ENCODE results near the gene CROCC2.
A peak's percentile ranks its signal among the peaks of the same experiment; 100 is the strongest.

The CROCC2 gene

GRCh38 chr2:241020201-241020600 lies 114.1 kb downstream of the CROCC2 start:
- no peak for DNase-seq
- Mint-ChIP-seq H3K27me3 (ENCODE audit: low read depth, poor library complexity) (peaks cover 3% of the 10 kb centered on the region), H3K4me3 (no peak overlapping the region), H3K9me3 (peaks cover 44% of the 10 kb centered on the region), H3K4me1 (no peaks in the 10 kb centered on the region), H3K27ac (no peak overlapping the region), H3K36me3 (ENCODE audit: low read depth) (no peaks in the 10 kb centered on the region)
- TF ChIP-seq CTCF (IDR thresholded peaks at IDR 0.05) = no peak

- no peak overlapping the region for H3K4me3 Mint-ChIP-seq
- TF ChIP-seq CTCF (IDR thresholded peaks at IDR 0.05) = no peak
- H3K9me3 Mint-ChIP-seq = peaks cover 49% of the 10 kb centered on the region
- peak overlapping the region; percentile 36 for H3K27ac Mint-ChIP-seq
- DNase-seq = no peak
- no peaks in the 10 kb centered on the region for H3K4me1 Mint-ChIP-seq
- peaks cover 3% of the 10 kb centered on the region for H3K27me3 Mint-ChIP-seq (ENCODE audit: low read depth, poor library complexity)
- peaks cover 3% of the 10 kb centered on the region for H3K36me3 Mint-ChIP-seq (ENCODE audit: low read depth)
These were observed 114.6 kb downstream of the CROCC2 start for GRCh38 chr2:241020629-241021190.

- Mint-ChIP-seq H3K4me1 (no peaks in the 10 kb centered on the region), H3K4me3 (no peak overlapping the region)
These were observed 119.5 kb downstream of the CROCC2 start for GRCh38 chr2:241025639-241026038.

GRCh38 chr2:241029599-241030332 lies 123.6 kb downstream of the CROCC2 start:
- Mint-ChIP-seq H3K27ac (no peak overlapping the region), H3K36me3 (ENCODE audit: low read depth) (peaks cover 12% of the 10 kb centered on the region), H3K4me1 (no peaks in the 10 kb centered on the region), H3K27me3 (ENCODE audit: low read depth, poor library complexity) (peaks cover 56% of the 10 kb centered on the region), H3K4me3 (no peak overlapping the region), H3K9me3 (peaks cover 41% of the 10 kb centered on the region)
- no peak for TF ChIP-seq CTCF (IDR thresholded peaks at IDR 0.05)
- no peak for DNase-seq

More at GRCh38 chr2:241025639-241026038, 119.5 kb downstream of the CROCC2 start:
- peaks cover 76% of the 10 kb centered on the region for H3K9me3 Mint-ChIP-seq
- TF ChIP-seq CTCF (IDR thresholded peaks at IDR 0.05) = no peak
- H3K27ac Mint-ChIP-seq = no peak overlapping the region
- DNase-seq = no peak
- H3K36me3 Mint-ChIP-seq (ENCODE audit: low read depth) = peaks cover 12% of the 10 kb centered on the region
- H3K27me3 Mint-ChIP-seq (ENCODE audit: low read depth, poor library complexity) = peaks cover 19% of the 10 kb centered on the region

- no peak overlapping the region for H3K4me3 Mint-ChIP-seq
- no peak overlapping the region for H3K27ac Mint-ChIP-seq
- no peak for DNase-seq
- peaks cover 12% of the 10 kb centered on the region for H3K36me3 Mint-ChIP-seq (ENCODE audit: low read depth)
- TF ChIP-seq CTCF (IDR thresholded peaks at IDR 0.05) = no peak
- peaks cover 36% of the 10 kb centered on the region for H3K9me3 Mint-ChIP-seq
- H3K27me3 Mint-ChIP-seq (ENCODE audit: low read depth, poor library complexity) = peaks cover 62% of the 10 kb centered on the region
- no peaks in the 10 kb centered on the region for H3K4me1 Mint-ChIP-seq
These were observed 124.2 kb downstream of the CROCC2 start for GRCh38 chr2:241030333-241030680.

GRCh38 chr2:241030883-241031282 lies 124.7 kb downstream of the CROCC2 start:
- Mint-ChIP-seq H3K27ac (no peak overlapping the region), H3K27me3 (ENCODE audit: low read depth, poor library complexity) (peaks cover 64% of the 10 kb centered on the region), H3K36me3 (ENCODE audit: low read depth) (peaks cover 9% of the 10 kb centered on the region), H3K4me1 (no peaks in the 10 kb centered on the region), H3K9me3 (peaks cover 30% of the 10 kb centered on the region), H3K4me3 (no peak overlapping the region)
- no peak for TF ChIP-seq CTCF (IDR thresholded peaks at IDR 0.05)
- DNase-seq = no peak
